Mesenchymal stem cell (in vitro differentiated cells and primary cell): Measurements from ENCODE around the gene HYI.
"Not testable (repeated sequence)": the region's sequence is repeated elsewhere in the genome, so short reads cannot be mapped to it uniquely, and the experiment has no call there.

ENCODE experiments used
- DNase-seq: peaks from one replicate; pipeline ENCODE4 v3.0.0-alpha.2; 2013
- H2AFZ ChIP-seq: one replicate; pipeline ENCODE4 v1.6.1; 2013; ENCODE audit warnings: low read depth, mild to moderate bottlenecking, control low read depth, inconsistent platforms, low read length, moderate library complexity
- H2AK5ac ChIP-seq: 2 replicates; pipeline ENCODE4 v1.6.1; 2013; ENCODE audit warnings: low read length, moderate library complexity, mild to moderate bottlenecking, inconsistent platforms; ENCODE audit not compliant: severe bottlenecking
- H2BK120ac ChIP-seq: one replicate; pipeline ENCODE4 v1.6.1; 2013; ENCODE audit warnings: low read depth, mild to moderate bottlenecking, inconsistent platforms, low read length, moderate library complexity
- H2BK12ac ChIP-seq, 2 experiments: one replicate each; pipeline ENCODE4 v1.6.1; 2013; ENCODE audit warnings: inconsistent platforms in 2 of 2, low read length in 2 of 2, mild to moderate bottlenecking in 2 of 2, moderate library complexity in 2 of 2, control low read depth in 1 of 2
- H2BK15ac ChIP-seq: one replicate; pipeline ENCODE4 v1.6.1; 2013; ENCODE audit warnings: mild to moderate bottlenecking, low read depth, inconsistent platforms; ENCODE audit not compliant: poor library complexity, severe bottlenecking
- H2BK5ac ChIP-seq: 2 replicates; pipeline ENCODE4 v1.6.1; 2013; ENCODE audit warnings: low read depth, mild to moderate bottlenecking, low read length, control low read depth, inconsistent platforms; ENCODE audit not compliant: poor library complexity, severe bottlenecking
- H3K14ac ChIP-seq, 2 experiments: one replicate each; pipeline ENCODE4 v1.6.1; 2013; ENCODE audit warnings: inconsistent platforms in 2 of 2, low read length in 2 of 2, control low read depth in 1 of 2, mild to moderate bottlenecking in 1 of 2, moderate library complexity in 1 of 2
- H3K18ac ChIP-seq, 2 experiments: one replicate each; pipeline ENCODE4 v1.6.1; 2013; ENCODE audit warnings: inconsistent platforms in 2 of 2, low read length in 2 of 2, control low read depth in 1 of 2, low read depth in 1 of 2, mild to moderate bottlenecking in 1 of 2
- H3K23ac ChIP-seq, 2 experiments: one replicate each; pipeline ENCODE4 v1.6.1; 2013; ENCODE audit warnings: inconsistent platforms in 2 of 2, low read length in 2 of 2, mild to moderate bottlenecking in 2 of 2, moderate library complexity in 2 of 2, control low read depth in 1 of 2
- H3K27ac ChIP-seq: 2 replicates; pipeline ENCODE4 v1.5.1; 2013; ENCODE audit warnings: mild to moderate bottlenecking, moderate library complexity, low read length, control low read depth, inconsistent platforms; ENCODE audit not compliant: poor library complexity, severe bottlenecking
- H3K27me3 ChIP-seq, 2 experiments: 2 replicates each; pipeline versions ENCODE4 v1.6.1 to v1.7.0; 2013; ENCODE audit warnings: low read length in 2 of 2, mild to moderate bottlenecking in 2 of 2, moderate library complexity in 2 of 2, control low read depth in 1 of 2, inconsistent platforms in 1 of 2; ENCODE audit not compliant: control insufficient read depth in 1 of 2, insufficient read depth in 1 of 2
- H3K36me3 ChIP-seq, 2 experiments: 2 replicates each; pipeline versions ENCODE4 v1.6.1 to v1.7.0; 2013; ENCODE audit warnings: low read length in 2 of 2, control low read depth in 1 of 2, inconsistent platforms in 1 of 2, low read depth in 1 of 2, mild to moderate bottlenecking in 1 of 2; ENCODE audit not compliant: insufficient read depth in 2 of 2, control insufficient read depth in 1 of 2
- H3K4ac ChIP-seq, 2 experiments: one replicate each; pipeline ENCODE4 v1.6.1; 2013; ENCODE audit warnings: inconsistent platforms in 2 of 2, low read length in 2 of 2, mild to moderate bottlenecking in 2 of 2, moderate library complexity in 2 of 2, control low read depth in 1 of 2, low read depth in 1 of 2
- H3K4me1 ChIP-seq: 2 replicates; pipeline ENCODE4 v1.6.1; 2013; ENCODE audit warnings: low read depth, low read length, control low read depth; ENCODE audit not compliant: control insufficient read depth, insufficient read depth
- H3K4me2 ChIP-seq: 2 replicates; pipeline ENCODE4 v1.6.1; 2013; ENCODE audit warnings: low read length, mild to moderate bottlenecking, inconsistent platforms; ENCODE audit not compliant: poor library complexity, severe bottlenecking
- H3K4me3 ChIP-seq, 2 experiments: 2 replicates each; pipeline versions ENCODE4 v1.5.1 to v1.7.0; 2013; ENCODE audit warnings: low read length in 2 of 2, mild to moderate bottlenecking in 2 of 2, control low read depth in 1 of 2, low read depth in 1 of 2; ENCODE audit not compliant: insufficient read depth in 1 of 2
- H3K79me1 ChIP-seq: replicated peaks from 2 replicates; pipeline ENCODE4 v1.6.1; 2013; ENCODE audit warnings: mild to moderate bottlenecking, control low read depth, low read length, inconsistent platforms; ENCODE audit not compliant: poor library complexity, severe bottlenecking
- H3K9ac ChIP-seq: 2 replicates; pipeline ENCODE4 v1.7.0; 2013; ENCODE audit warnings: mild to moderate bottlenecking, low read length, moderate library complexity
- H3K9me3 ChIP-seq: 2 replicates; pipeline ENCODE4 v1.7.0; 2013; ENCODE audit warnings: mild to moderate bottlenecking, low read length; ENCODE audit not compliant: control insufficient read depth
- H4K8ac ChIP-seq: one replicate; pipeline ENCODE4 v1.6.1; 2013; ENCODE audit warnings: inconsistent platforms, mild to moderate bottlenecking, low read length, moderate library complexity
- H4K91ac ChIP-seq: one replicate; pipeline ENCODE4 v1.6.1; 2013; ENCODE audit warnings: mild to moderate bottlenecking, low read length, inconsistent platforms
- WGBS: methylation state at CpG from one replicate; pipeline ENCODE4 v1.1.7; 2013; ENCODE audit warnings: mixed read lengths; 5-methylcytosine and 5-hydroxymethylcytosine counted together

The HYI gene

GRCh38 chr1:43458379-43458778 lies 4.6 kb upstream of the HYI start:
- H2BK12ac ChIP-seq, H3K4me3 ChIP-seq, H4K91ac ChIP-seq, H3K9ac ChIP-seq, DNase-seq, H2AK5ac ChIP-seq, H2BK15ac ChIP-seq, H3K18ac ChIP-seq, H3K14ac ChIP-seq, H3K27ac ChIP-seq, H3K23ac ChIP-seq, H2AFZ ChIP-seq, H2BK120ac ChIP-seq, H3K27me3 ChIP-seq, H3K36me3 ChIP-seq, H3K4me2 ChIP-seq, H3K79me1 ChIP-seq, H3K9me3 ChIP-seq, H3K4ac ChIP-seq, H2BK5ac ChIP-seq, H3K4me1 ChIP-seq, H4K8ac ChIP-seq: not testable (repeated sequence)
- 89% methylated on average over 3 of the region's 3 CpGs for WGBS

GRCh38 chr1:43455213-43455889 lies 1.6 kb upstream of the HYI start:
- no peaks in the 10 kb centered on the region for H3K27me3 ChIP-seq
- no peak overlapping the region for H3K9ac ChIP-seq
- H4K91ac ChIP-seq = no peak overlapping the region
- no peak overlapping the region for H3K18ac ChIP-seq
- no peak overlapping the region for H3K4me3 ChIP-seq
- H3K9me3 ChIP-seq = no peaks in the 10 kb centered on the region
- no peak overlapping the region for H3K14ac ChIP-seq
- H3K4me2 ChIP-seq = no peak overlapping the region
- H3K4me1 ChIP-seq = peaks cover 16% of the 10 kb centered on the region
- peak overlapping the region; percentile 22 to 38 for H2BK12ac ChIP-seq
- DNase-seq = no peak
- no peak overlapping the region for H2BK15ac ChIP-seq
- peaks cover 10% of the 10 kb centered on the region for H3K79me1 ChIP-seq
- H2AFZ ChIP-seq = no peak overlapping the region
- no peak overlapping the region for H4K8ac ChIP-seq
- no peak overlapping the region for H2AK5ac ChIP-seq
- 93% methylated on average over 7 of the region's 7 CpGs for WGBS
- H2BK5ac ChIP-seq = no peak overlapping the region
- H3K27ac ChIP-seq = no peak overlapping the region
- no peak overlapping the region for H2BK120ac ChIP-seq
- no peak overlapping the region for H3K23ac ChIP-seq
- H3K36me3 ChIP-seq = peaks cover 20 to 21% of the 10 kb centered on the region in 2 experiments
- peak overlapping the region in 1 of 2 experiments; percentile 1 for H3K4ac ChIP-seq

DNA sequence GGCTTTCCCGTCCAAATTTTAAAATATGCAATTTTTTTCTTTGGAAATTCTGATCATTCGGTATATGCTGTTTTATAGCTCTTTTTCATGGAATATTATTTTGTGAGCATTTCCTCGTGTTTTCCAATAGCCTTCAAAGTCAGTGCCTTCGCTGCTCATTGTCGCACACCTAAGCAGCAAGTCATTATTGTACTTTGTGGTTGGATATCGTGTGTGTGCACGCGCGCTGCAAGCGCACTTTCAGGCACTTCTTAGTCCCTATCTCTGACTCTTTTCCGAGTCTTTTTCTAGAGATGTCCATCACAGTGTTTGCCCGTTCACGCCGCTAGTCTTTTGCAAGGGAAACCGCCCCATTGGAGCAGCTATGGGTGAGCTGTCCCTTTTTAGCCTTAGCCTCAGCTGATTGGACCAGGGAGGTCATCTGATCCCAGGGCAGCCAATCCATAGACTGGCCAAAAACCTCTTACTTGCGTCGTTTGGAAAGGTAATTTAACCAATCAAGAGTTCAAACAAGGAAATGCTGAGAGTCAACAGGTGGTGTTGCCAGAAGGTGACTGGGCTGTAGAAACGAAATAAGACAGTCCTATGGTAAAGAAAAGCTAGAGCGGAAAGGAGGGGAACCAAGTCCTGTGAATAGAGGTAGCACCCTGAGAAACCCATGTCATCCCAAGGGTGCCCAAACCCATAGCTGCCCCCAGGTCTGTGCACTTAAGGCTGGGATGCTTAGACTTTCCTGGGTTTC lies 710 bp upstream of the HYI start:
- peak overlapping the region; percentile 45 for H4K91ac ChIP-seq
- H3K36me3 ChIP-seq = peaks cover 29 to 30% of the 10 kb centered on the region in 2 experiments
- 30% methylated on average over 19 of the region's 19 CpGs for WGBS

GRCh38 chr1:43452789-43453441 lies 816 bp downstream of the HYI start:
- Histone ChIP-seq H3K9me3 (no peaks in the 10 kb centered on the region), H3K79me1 (peaks cover 13% of the 10 kb centered on the region), H3K23ac (peak overlapping the region in 1 of 2 experiments; percentile 14), H3K27ac (peak overlapping the region; percentile 85), H2BK120ac (peak overlapping the region; percentile 80), H2BK5ac (peak overlapping the region; percentile 49), H2AK5ac (peak overlapping the region; percentile 35), H3K4ac (peak overlapping the region in 1 of 2 experiments; percentile 94), H3K4me2 (peak overlapping the region; percentile 70), H2BK15ac (peak overlapping the region; percentile 50), H3K14ac (peak overlapping the region in 1 of 2 experiments; percentile 18), H4K91ac (peak overlapping the region; percentile 83), H3K4me1 (peaks cover 16% of the 10 kb centered on the region), H3K36me3 (peaks cover 44 to 46% of the 10 kb centered on the region in 2 experiments), H3K18ac (peak overlapping the region; percentile 86 to 92), H2AFZ (peak overlapping the region; percentile 56), H2BK12ac (no peak overlapping the region), H4K8ac (peak overlapping the region; percentile 88), H3K27me3 (no peaks in the 10 kb centered on the region), H3K4me3 (peak overlapping the region; percentile 8 to 70), H3K9ac (peak overlapping the region; percentile 39)
- DNase-seq = peak; percentile 49
- WGBS = 19% methylated on average over 7 of the region's 10 CpGs

More for the DNA sequence above, 710 bp upstream of the HYI start:
- Histone ChIP-seq H3K4me2 (peak overlapping the region; percentile 66), H3K18ac (peak overlapping the region; percentile 58 to 67), H3K4me3 (peak overlapping the region; percentile 29 to 78), H3K79me1 (peaks cover 13% of the 10 kb centered on the region), H3K9ac (peak overlapping the region; percentile 88), H2AK5ac (no peak overlapping the region), H3K9me3 (no peaks in the 10 kb centered on the region), H3K27ac (peak overlapping the region; percentile 85), H3K23ac (no peak overlapping the region), H2BK12ac (peak overlapping the region; percentile 28 to 29), H2AFZ (peak overlapping the region; percentile 20), H4K8ac (peak overlapping the region; percentile 89), H2BK120ac (no peak overlapping the region), H3K27me3 (no peaks in the 10 kb centered on the region), H2BK15ac (no peak overlapping the region), H2BK5ac (no peak overlapping the region), H3K4ac (peak overlapping the region in 1 of 2 experiments; percentile 34), H3K14ac (no peak overlapping the region), H3K4me1 (peaks cover 16% of the 10 kb centered on the region)
- peak; percentile 79 for DNase-seq
